22Rv1 (cell line): ENCODE measurements around the gene HTN3.

Experiments used
- ZFX ChIP-seq: fragments of 450-650 bp; IDR thresholded peaks from 2 replicates; pipeline ENCODE4 v1.6.1; 2017; ENCODE audit warnings: antibody characterized with exemption, borderline replicate concordance
- TF ChIP-seq, protein P1 (sequence below): fragments of 450-650 bp; IDR thresholded peaks from 2 replicates; pipeline ENCODE4 v1.5.1; 2017; ENCODE audit warnings: mild to moderate bottlenecking

DNA sequence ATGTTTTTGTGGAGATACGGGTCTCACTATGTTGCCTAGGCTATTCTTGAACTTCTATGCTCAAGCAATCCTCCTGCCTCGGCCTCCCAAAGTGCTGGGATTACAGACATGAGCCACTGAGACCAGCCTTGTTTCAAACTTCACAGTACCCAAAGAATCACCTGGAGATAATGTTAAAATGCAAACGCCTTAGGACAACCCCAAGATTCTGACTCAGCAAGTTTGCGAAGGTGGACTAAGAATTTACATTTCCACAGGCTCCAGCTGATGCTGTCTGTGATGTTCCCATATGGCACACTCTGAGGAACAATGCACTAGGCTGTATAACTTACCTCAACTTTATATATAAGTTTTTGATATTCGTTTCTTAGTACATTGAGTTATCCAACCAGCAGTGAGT, 33.5 kb upstream of the HTN3 start:
- TF ChIP-seq, protein P1, sequence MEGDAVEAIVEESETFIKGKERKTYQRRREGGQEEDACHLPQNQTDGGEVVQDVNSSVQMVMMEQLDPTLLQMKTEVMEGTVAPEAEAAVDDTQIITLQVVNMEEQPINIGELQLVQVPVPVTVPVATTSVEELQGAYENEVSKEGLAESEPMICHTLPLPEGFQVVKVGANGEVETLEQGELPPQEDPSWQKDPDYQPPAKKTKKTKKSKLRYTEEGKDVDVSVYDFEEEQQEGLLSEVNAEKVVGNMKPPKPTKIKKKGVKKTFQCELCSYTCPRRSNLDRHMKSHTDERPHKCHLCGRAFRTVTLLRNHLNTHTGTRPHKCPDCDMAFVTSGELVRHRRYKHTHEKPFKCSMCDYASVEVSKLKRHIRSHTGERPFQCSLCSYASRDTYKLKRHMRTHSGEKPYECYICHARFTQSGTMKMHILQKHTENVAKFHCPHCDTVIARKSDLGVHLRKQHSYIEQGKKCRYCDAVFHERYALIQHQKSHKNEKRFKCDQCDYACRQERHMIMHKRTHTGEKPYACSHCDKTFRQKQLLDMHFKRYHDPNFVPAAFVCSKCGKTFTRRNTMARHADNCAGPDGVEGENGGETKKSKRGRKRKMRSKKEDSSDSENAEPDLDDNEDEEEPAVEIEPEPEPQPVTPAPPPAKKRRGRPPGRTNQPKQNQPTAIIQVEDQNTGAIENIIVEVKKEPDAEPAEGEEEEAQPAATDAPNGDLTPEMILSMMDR, result no peak
- TF ChIP-seq ZFX, result no peak
